ENCODE results near the gene EHMT1.

EHMT1 gene

DNA sequence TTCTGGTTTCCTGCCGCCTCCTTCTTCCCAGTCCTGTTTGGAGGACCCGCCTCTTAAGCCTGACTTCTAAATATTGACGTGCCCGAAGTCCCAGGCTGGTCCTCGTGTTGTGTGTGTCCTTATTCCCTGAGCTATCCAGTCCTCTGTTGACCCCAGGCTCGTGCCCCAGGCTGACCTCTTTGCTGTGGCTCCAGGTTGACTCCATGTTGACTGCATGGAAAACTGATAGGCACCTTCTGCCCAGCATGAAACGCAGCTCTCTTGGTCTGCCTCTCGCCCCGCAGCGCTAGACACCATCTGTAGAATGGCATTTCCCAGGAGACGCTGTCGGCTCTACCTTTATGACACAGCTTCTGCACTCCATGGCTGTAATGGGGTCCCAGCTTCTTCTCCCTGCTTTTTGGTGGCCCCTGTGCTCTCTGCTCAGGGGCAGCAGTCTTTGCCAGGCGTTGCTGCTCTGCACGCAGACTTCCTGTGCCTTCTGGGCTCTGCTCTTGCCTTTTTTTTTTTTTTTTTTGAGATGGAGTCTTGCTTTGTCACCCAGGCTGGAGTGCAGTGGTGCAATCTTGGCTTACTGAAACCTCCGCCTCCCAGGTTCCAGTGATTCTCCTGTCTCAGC is 28.4 kb downstream of the EHMT1 start:
- no peak for DNase-seq

DNA sequence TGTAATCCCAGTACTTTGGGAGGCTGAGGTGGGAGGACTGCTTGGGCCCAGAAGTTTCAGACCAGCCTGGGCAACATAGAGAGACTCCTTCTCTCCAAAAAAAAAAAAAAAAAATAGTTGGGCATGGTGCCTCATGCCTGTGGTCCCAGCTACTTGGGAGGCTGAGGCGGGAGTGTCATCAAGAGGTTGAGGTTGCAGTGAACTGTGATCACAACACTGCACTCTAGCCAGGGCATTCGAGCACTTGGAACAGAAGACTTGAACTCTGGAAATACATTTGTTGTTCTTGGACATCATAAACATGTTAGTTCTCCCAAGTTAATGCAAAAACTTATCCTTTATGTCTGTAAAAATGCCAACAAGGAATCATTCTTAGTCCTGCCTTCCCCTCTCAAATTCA is 29.6 kb downstream of the EHMT1 start:
- DNase-seq = no peak

GRCh38 chr9:137649553-137649952 is 30.7 kb downstream of the EHMT1 start:
- no peak for DNase-seq

- DNase-seq = no peak
Measured at GRCh38 chr9:137650259-137650658, 31.5 kb downstream of the EHMT1 start.

GRCh38 chr9:137650779-137651178 is 32.0 kb downstream of the EHMT1 start:
- no peak for DNase-seq

DNA sequence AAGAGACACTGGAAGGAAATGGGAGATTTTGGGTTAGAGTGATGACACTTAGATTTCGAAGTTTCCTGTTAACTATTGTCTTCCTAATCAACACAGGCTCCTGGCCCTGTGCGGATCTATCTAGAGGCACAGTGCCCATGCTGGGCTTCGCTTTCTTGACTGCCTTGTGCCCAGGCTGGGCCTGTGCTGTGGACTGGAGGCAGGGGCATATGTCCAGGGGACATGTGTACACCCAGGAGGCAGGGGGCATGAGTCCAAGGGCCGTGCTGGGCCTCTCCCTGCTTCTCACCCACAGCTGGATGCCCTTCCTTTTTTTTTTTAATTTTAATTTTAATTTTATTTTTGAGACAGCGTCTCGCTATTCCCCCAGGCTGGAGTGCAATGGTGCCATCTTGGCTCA is 37.6 kb downstream of the EHMT1 start:
- DNase-seq = no peak

- no peak for DNase-seq
Measured at GRCh38 chr9:137657606-137658005, 38.8 kb downstream of the EHMT1 start.

GRCh38 chr9:137658781-137659180 is 40.0 kb downstream of the EHMT1 start:
- no peak for DNase-seq

- DNase-seq = no peak
Measured at GRCh38 chr9:137660144-137660543, 41.3 kb downstream of the EHMT1 start.

- no peak for DNase-seq
Measured at GRCh38 chr9:137663584-137663983, 44.8 kb downstream of the EHMT1 start.

- DNase-seq = no peak
Measured at GRCh38 chr9:137664676-137665075, 45.9 kb downstream of the EHMT1 start.

DNA sequence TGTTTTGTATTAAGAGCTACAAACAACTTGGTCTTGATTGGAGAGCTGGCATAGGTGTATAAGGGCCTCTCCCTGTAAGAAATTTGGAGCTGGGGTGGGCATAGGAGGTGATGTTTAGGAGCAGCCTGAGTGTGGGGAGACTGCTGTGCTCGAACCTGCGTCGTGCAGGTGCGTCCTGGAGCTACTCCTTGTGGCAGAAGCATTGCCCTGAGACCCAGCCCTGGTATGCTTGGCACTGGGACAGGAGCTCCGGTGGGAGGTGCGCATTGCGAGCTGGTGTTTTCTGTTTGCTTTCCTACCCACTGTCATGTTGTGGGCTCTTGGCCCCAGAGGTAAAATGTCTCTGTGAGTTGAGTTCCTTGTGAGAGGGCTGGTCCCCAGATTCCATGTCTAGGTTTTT is 46.4 kb downstream of the EHMT1 start:
- DNase-seq = no peak

- no peak for DNase-seq
Measured at GRCh38 chr9:137665697-137666512, 47.1 kb downstream of the EHMT1 start.

GRCh38 chr9:137666513-137666822 is 47.7 kb downstream of the EHMT1 start:
- DNase-seq = no peak

- no peak for DNase-seq
Measured at GRCh38 chr9:137666955-137667670, 48.3 kb downstream of the EHMT1 start.

GRCh38 chr9:137668203-137668602 is 49.4 kb downstream of the EHMT1 start:
- no peak for DNase-seq

DNA sequence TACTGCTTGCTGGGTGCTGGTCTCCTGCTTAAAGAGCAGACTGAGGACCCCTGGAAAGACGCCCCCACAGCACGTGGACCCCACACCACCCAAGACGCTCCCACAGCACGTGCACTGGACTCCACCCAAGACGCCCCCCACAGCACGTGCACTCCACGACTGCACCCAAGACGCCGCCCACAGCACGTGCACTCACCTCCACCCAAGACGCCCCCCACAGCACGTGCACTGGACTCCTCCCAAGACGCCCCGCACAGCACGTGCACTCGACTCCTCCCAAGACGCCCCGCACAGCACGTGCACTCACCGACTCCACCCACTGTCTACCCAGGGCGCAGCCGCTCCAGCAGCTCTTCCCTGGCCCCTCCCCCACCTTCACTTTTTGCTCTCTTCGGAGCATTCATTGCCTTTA is 50.5 kb downstream of the EHMT1 start:
- DNase-seq = no peak

DNA sequence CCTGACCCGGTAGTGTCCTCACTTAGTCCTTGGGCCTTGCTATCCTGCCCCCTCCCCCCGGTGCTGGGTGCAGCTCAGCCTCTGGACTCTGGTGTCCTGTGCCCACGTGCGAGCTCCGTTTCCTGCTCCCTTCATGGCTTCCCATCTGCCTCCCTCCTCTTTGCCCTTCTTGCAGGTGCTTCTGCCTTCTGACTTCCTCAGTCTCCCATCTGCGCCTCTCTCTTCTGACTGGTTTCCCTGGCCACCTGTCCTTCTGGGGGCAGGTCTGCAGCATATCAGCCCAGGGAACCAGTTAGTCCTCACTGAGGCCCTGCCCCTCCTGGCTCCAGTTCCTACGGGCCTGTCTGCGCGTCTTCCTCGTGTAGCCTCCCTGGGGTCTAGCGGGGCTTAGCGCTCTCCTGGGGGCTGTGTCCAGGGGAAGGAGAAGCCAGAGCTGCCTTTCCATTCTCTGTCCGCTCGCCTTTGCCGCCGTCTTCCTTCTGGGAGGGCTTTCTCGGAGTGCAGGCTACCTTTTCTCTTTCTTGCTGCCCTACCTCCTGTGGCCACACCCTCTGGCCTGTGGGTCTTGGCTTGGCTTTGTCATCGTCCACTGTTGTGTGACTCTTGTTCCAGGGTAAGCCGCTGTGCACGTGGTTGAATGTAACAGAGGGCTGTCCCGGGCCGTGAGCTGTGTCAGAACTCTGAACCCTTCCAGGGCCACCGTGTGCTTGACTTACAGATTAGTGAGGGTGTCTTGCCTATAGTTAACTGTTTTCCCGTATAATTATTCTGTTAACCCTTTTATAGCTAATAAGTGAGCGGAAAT is 51.8 kb downstream of the EHMT1 start:
- no peak for DNase-seq

DNA sequence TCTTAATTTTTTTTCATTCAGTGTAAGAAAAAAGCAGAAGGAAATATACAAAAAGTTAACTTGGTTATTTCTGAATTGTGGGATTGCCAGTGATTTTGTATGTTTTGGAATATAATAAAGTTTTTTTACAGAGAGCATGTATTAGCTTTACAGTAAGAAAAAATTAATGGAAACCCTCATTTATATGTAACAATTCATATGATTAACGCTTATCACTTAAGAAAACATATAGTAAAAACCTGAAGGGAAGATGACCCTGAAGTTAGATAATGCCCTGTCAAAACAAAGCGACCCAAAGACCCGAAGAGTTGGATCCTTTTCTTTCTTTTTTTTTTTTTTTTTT is 52.4 kb downstream of the EHMT1 start:
- DNase-seq = no peak

- DNase-seq = no peak
Measured at GRCh38 chr9:137671721-137672120, 52.9 kb downstream of the EHMT1 start.

DNA sequence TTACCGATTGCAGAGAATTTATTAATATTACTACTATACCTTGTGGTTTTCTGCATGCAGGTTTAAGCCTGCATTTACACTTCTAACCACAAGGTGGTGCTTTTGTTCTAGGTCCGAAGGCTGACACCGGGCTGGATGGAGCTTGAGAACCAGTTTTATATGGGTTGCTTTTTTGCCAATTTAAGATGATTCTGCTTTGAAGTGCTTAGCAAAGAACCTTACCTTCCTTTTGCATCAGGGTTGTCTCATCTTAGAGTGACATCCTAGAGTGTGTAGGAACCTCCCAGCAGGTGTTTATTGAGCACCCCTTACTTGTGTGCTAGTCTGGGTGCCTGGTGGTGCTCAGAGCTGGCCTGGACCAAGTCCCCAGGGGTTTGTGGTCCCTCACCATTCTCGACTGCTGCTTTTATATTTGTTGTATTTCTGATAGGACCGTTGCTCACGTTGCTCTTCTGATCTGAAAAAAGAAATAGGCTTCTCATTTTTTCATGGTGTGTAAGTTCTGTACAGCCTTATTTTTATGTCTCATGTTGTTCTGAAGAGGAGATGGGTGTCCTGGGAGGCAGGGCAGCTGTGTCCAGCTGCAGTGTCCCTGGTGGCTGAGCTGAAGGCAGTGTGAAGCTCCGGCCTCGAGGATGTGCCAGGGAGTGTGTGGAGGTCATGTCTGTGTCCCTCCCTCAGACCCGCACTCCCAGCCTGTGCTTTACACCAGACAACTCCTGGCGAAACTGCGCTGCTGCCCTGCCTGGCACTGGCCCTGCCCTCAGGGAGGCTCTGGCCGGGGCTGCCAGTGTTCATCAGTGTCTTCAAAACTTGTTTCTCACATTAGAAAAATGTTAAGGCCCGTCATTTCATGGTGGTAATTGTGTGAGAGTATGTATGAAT is 54.3 kb downstream of the EHMT1 start:
- DNase-seq = peak in 1 of 2 experiments; percentile 43

GRCh38 chr9:137673886-137674285 is 55.1 kb downstream of the EHMT1 start:
- DNase-seq = peak in 1 of 2 experiments; percentile 53

Measured in cerebellar nuclear complex (tissue), 1 donor.